HFF-Myc (cell line): ENCODE results near the gene BIRC7.

Source experiments
- DNase-seq: peaks from one replicate; pipeline ENCODE4 v3.0.0-alpha.2; 2011; ENCODE audit warnings: low read depth; ENCODE audit errors: extremely low read depth
- H3K4me3 ChIP-seq: replicated peaks from 2 replicates; pipeline ENCODE4 v1.5.1; 2011; ENCODE audit warnings: low read depth, mild to moderate bottlenecking, control low read depth, low read length
- TF ChIP-seq, protein P1 (sequence below): IDR thresholded peaks from 2 replicates; pipeline ENCODE4 v1.5.1; 2012; ENCODE audit warnings: mild to moderate bottlenecking, low read depth, low read length, control low read depth; ENCODE audit errors: missing control alignments

BIRC7 gene

DNA sequence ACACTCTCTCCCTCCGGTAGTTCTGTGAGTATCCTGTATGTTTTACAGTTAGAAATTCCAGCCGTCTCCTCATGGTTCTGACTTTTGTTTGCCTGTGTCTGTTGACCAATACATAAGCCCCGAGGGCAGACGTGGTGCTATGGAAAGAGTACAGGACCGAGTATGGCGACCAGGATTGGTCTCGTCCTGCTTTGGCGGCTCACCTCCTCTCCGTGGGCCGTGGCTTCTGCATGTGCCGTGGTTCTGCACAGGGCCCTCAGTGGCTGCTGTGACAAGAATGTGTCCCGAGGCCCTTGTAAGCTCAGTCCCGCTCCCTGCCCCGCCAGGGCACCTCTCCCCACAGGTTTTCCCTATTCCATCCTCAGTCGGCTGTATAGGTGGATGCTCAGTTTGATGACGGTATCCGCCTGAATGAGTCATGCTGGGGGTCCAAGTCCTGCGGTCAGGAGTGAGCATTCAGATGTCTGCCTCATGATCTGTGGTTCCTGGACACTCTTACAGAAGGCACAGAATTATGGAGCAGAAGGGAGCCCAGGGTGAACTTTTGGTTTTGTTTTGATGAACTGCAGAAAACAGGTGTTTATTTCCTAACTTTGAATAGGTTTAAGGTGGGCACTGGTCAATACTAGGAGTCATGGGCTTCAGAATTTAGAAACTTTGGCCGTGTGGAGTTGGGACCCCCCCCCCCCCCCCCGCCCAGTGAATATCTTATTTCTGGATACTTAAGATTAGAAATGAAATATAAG lies 38.1 kb downstream of the BIRC7 start:
- peak; percentile 26 for DNase-seq
- peak overlapping the region; percentile 92 for H3K4me3 ChIP-seq
- TF ChIP-seq, protein P1, sequence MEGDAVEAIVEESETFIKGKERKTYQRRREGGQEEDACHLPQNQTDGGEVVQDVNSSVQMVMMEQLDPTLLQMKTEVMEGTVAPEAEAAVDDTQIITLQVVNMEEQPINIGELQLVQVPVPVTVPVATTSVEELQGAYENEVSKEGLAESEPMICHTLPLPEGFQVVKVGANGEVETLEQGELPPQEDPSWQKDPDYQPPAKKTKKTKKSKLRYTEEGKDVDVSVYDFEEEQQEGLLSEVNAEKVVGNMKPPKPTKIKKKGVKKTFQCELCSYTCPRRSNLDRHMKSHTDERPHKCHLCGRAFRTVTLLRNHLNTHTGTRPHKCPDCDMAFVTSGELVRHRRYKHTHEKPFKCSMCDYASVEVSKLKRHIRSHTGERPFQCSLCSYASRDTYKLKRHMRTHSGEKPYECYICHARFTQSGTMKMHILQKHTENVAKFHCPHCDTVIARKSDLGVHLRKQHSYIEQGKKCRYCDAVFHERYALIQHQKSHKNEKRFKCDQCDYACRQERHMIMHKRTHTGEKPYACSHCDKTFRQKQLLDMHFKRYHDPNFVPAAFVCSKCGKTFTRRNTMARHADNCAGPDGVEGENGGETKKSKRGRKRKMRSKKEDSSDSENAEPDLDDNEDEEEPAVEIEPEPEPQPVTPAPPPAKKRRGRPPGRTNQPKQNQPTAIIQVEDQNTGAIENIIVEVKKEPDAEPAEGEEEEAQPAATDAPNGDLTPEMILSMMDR: no peak

DNA sequence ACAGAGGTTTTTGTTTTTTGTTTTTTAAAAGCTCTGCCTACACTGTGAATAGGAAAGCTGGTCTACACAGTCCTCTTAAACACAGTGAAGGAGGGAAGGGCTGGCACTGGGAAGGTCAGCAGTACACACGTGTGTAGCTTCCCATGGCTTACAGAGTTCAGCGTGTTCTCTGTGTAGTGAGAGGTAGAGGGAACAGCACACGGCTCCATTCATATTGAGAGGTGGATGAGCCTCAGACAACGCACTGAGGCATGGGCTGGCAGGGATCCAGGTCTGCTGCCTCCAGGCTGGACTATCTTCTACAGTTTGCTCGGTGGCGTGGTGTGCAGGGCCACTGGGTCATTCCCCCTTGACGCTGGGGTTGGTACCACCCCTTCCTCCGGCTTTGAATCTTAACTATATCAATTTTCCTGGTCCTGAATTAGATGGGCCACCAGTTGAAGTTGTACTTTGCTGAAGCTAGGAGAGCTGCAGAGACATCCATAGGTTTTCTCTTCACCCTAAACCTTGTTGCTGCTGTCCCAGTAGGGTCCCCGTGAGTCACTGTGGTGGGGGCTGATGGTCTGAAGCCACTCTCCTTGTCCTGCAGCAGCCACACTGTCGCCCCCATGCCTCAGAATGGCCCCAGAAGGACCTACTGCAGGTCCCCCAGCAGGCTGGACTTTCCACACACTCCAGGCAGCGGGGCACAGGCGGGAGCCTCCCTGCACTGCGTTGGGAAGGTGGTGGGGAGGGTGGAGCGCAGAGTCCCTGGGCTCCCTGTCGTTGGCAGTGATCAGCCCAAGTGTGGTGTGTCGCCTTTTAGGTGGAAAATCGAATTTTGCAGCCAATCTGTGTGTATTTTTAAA lies 38.9 kb downstream of the BIRC7 start:
- H3K4me3 ChIP-seq: peak overlapping the region; percentile 92
- TF ChIP-seq, protein P1: no peak
- no peak for DNase-seq

DNA sequence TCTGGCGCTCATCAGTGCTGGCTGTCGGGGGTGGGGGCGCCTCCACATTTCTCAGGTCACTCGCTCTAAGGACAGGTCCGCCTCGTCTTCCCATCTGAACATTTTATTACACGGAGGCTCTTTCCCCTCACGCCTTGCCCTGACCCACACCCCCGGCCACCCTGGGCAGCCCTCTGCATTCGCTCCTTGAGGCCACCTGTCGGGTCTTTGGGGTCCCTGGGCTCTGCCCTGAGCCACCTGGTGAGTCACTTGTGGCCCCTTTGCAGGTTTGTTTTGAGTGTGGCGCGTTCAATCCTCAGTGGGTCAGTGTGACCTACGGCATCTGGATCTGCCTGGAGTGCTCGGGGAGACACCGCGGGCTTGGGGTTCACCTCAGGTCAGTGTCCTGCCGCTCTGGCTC lies 40.1 kb downstream of the BIRC7 start:
- TF ChIP-seq, protein P1: no peak
- no peak for DNase-seq
- no peak overlapping the region for H3K4me3 ChIP-seq

DNA sequence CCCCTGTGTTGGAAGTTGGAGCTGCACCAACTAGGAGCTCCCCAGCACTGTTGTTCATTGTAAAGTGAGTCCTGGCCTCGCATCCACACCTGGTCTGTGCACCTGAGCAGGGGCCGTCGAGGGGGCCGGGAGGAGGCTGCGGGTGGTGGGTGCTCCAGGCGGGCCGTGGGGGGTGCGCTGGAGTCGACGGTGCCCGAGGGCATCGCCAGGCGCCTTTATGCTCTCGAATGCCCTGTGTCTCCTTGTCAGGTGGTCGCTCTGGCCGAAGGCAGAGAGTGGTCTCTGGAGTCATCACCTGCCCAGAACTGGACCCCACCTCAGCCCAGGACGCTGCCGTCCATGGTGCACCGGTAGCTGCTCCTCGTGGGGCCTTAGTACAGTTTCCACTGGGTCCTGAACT lies 41.3 kb downstream of the BIRC7 start:
- H3K4me3 ChIP-seq: no peak overlapping the region
- no peak for DNase-seq
- TF ChIP-seq, protein P1: no peak

DNA sequence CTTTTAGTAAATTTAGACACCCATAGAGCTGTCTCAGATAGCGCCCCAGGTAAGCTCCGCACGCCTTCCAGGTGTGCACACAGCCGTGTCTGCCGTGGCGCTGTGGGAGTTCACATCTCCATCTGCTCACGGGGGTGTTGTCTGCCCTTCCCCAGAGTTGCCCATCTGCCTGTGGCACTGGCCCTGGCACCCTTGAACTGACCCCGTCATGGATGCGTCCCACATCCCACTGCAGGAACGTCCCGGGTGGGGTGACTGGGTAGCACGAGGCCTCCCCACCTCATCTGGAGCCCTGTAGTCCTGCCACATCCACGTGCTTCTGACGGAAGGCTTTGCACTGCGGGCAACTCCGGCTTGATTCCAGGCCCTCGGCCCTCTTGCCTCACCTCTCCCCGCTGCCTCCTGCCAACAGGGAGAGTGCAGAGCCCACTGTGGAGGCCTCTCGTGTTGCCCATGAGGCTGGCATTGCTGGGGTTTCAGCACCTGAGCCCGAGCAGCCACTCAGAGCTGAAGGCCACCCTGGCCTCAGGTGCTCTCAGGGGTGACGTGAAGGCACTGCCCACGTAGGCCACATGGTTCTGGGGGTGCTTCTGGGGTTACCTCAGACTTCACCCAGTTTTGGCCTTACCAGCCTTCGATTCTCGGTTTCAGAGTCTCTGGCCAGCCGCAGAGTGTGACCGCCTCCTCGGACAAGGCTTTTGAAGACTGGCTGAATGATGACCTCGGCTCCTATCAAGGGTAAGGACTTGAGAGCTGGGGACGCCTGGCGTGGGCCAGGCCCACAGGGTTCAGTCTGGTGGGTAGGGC lies 42.0 kb downstream of the BIRC7 start:
- no peak overlapping the region for H3K4me3 ChIP-seq
- no peak for DNase-seq
- TF ChIP-seq, protein P1: no peak

DNA sequence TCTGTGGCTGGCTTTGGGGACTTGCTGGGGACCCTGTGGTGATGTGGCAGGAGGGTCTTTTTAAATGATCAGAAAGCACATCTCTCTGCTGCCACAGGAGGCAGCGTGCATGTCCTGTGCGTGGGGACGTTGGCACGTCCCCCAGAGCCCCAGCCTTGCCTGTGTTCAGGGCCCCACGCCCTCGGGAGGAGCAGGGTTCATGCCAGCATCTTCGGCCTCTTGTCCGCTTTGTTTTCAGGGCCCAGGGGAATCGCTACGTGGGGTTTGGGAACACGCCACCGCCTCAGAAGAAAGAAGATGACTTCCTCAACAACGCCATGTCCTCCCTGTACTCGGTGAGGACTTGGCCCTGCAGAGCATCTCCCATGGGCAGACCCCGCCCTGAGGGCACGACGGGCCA lies 43.0 kb downstream of the BIRC7 start:
- H3K4me3 ChIP-seq: no peak overlapping the region
- TF ChIP-seq, protein P1: no peak

More for the DNA sequence above, 43.0 kb downstream of the BIRC7 start:
- no peak for DNase-seq
